ENCODE measurements around the gene TMPRSS13. TPM values are rescaled to one million over a fixed set of nuclear protein-coding genes. Genes with fewer than 3 reads are reported as not detected.
"Not testable (repeated sequence)": the region's sequence is repeated elsewhere in the genome, so short reads cannot be mapped to it uniquely, and the experiment has no call there.

The TMPRSS13 gene
- total and polyA plus RNA-seq, 2 experiments from 2014 or later, result not detected

DNA sequence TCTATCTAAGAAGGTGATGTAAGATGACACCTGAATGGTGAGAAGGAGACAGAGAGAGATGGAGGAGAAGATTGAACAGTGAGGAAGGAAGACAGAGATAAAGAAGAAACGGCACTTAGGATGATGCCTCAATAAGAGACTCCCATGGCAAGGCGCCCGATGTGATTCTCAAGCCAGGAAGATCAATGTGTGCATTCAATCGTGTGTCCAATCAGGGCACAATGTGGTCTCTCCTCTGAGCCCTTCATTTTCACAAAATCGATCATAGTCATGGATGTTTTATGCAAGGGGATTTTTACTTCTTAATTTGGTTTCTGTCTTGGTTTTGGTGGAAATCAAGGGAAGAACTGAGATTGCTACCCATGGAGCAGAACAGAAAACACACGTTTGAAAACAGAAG, 19.9 kb upstream of the TMPRSS13 start:
- Histone ChIP-seq H3K79me2 (ENCODE audit: insufficient read depth) (no peaks in the 10 kb centered on the region), H3K4me1 (ENCODE audit: insufficient read depth) (no peaks in the 10 kb centered on the region), H3K4me2 (ENCODE audit: unreplicated experiment) (no peak overlapping the region), H3K27ac (no peak overlapping the region), H3K27me3 (replicated peaks; ENCODE audit: insufficient read depth) (peaks cover 21% of the 10 kb centered on the region), H3K4me3 (no peak overlapping the region), H3K9me3 (ENCODE audit: low read depth) (no peaks in the 10 kb centered on the region), H2AFZ (no peak overlapping the region), H3K9ac (no peak overlapping the region), H3F3A (ENCODE audit: insufficient read depth) (no peaks in the 10 kb centered on the region), H3K36me3 (ENCODE audit: low read depth) (no peaks in the 10 kb centered on the region), H4K20me1 (ENCODE audit: insufficient read depth) (no peaks in the 10 kb centered on the region), H3K9me2 (ENCODE audit: insufficient read depth) (no peaks in the 10 kb centered on the region)
- TF ChIP-seq EZH2 (IDR thresholded peaks at IDR 0.05; ENCODE audit: insufficient read depth, poor library complexity, severe bottlenecking) (no peak), EZH2phosphoT487 (IDR thresholded peaks at IDR 0.05; ENCODE audit: insufficient read depth, low read depth) (no peak)
- 40 to 45% methylated on average over 6 of the region's 6 CpGs for WGBS, 2 experiments (ENCODE audit: low coverage in 1 of 2, low lambda C conversion rate in 2 of 2, missing lambda C conversion rate in 2 of 2)
- no peak for DNase-seq
- in situ Hi-C loops (cut with MboI), result no loop called here

DNA sequence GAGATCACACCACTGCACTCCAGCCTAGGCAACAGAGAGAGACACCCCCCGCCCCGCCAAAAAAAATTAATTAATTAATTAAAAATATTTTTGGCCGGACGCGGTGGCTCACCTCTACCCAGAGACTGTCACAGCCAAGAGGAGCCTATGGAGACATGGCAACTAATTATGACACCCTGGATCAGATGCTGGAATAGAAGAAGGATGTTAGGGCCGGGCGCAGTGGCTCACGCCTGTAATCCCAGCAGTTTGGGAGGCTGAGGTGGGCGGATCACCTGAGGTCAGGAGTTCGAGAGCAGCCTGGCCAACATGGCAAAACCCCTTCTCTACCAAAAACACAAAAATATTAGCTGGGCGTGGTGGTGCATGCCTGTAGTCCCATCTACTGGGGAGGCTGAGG, 19.3 kb upstream of the TMPRSS13 start:
- H3K4me2 ChIP-seq (ENCODE audit: unreplicated experiment); in situ Hi-C loops (cut with MboI); H3K79me2 ChIP-seq (ENCODE audit: insufficient read depth); H3K4me1 ChIP-seq (ENCODE audit: insufficient read depth); DNase-seq; H3K9me3 ChIP-seq (ENCODE audit: low read depth); H3K4me3 ChIP-seq; H3K27ac ChIP-seq; H3K36me3 ChIP-seq (ENCODE audit: low read depth); H3F3A ChIP-seq (ENCODE audit: insufficient read depth); H2AFZ ChIP-seq; H3K9ac ChIP-seq; H3K9me2 ChIP-seq (ENCODE audit: insufficient read depth); H4K20me1 ChIP-seq (ENCODE audit: insufficient read depth): not testable (repeated sequence)
- WGBS, 2 experiments (ENCODE audit: low coverage in 1 of 2, low lambda C conversion rate in 2 of 2, missing lambda C conversion rate in 2 of 2), result 48 to 56% methylated on average over 11 of the region's 11 CpGs
- H3K27me3 ChIP-seq (replicated peaks; ENCODE audit: insufficient read depth), result peaks cover 27% of the 10 kb centered on the region

DNA sequence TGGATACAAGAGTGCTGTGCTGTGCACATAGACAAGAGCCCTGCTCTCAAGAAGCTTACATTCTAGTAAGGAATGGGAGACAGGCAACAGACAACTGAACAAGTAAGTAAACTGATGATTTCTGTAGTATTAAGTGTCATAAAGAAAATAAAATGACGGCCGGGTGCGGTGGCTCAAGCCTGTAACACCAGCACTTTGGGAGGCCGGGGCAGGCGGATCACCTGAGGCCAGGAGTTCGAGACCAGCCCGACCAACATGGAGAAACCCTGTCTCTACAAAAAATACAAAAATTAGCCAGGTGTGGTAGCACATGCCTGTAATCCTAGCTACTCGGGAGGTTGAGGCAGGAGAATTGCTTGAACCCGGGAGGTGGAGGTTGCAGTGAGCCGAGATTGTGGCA, 18.5 kb upstream of the TMPRSS13 start:
- WGBS, 2 experiments (ENCODE audit: low coverage in 1 of 2, low lambda C conversion rate in 2 of 2, missing lambda C conversion rate in 2 of 2), result 49 to 50% methylated on average over 8 to 10 of the region's 10 CpGs
- DNase-seq; H3K79me2 ChIP-seq (ENCODE audit: insufficient read depth); H3K4me2 ChIP-seq (ENCODE audit: unreplicated experiment); H2AFZ ChIP-seq; H3K36me3 ChIP-seq (ENCODE audit: low read depth); H3K9me2 ChIP-seq (ENCODE audit: insufficient read depth); H3K27ac ChIP-seq; H3K4me1 ChIP-seq (ENCODE audit: insufficient read depth); H3K9me3 ChIP-seq (ENCODE audit: low read depth); H4K20me1 ChIP-seq (ENCODE audit: insufficient read depth); H3F3A ChIP-seq (ENCODE audit: insufficient read depth); in situ Hi-C loops (cut with MboI); H3K9ac ChIP-seq; H3K4me3 ChIP-seq: not testable (repeated sequence)
- peaks cover 32% of the 10 kb centered on the region for H3K27me3 ChIP-seq (replicated peaks; ENCODE audit: insufficient read depth)

DNA sequence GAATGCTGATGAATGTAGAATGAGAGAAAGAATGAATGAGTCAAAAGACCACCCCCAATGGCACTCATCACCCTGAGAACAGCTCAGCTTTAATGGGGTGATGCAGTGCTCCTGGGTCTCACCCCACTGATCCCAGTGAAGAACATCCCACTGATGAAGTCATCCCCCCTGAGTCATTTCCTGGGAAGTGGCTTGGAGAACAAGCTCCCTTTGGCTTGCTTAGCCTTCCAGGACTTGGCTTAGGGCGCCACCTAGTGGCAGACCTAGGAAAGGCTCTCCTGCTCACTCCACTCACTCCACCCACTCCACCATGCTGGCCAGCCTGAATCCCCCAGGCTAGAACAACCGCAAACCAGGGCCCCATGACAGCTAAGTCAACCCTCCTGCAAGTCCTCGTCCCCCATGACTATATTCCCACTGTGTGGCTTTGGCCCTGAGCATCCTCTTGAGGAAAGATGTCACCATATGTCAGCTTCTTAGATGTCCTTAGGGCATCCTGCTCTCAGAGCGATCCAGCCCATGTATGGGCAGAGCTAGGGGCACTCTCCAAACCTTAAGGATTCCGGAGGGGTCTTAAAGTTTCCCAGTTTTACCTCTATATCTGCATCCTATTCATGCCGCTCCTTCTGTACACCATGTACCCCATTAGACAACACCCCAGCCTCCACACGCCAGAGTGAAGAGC, 17.8 kb upstream of the TMPRSS13 start:
- no peak overlapping the region for H3K27ac ChIP-seq
- H3F3A ChIP-seq (ENCODE audit: insufficient read depth), result no peaks in the 10 kb centered on the region
- H3K4me3 ChIP-seq, result no peak overlapping the region
- H3K4me2 ChIP-seq (ENCODE audit: unreplicated experiment), result no peak overlapping the region
- in situ Hi-C loops (cut with MboI), result no loop called here
- H3K79me2 ChIP-seq (ENCODE audit: insufficient read depth), result no peaks in the 10 kb centered on the region
- H3K4me1 ChIP-seq (ENCODE audit: insufficient read depth), result no peaks in the 10 kb centered on the region
- H3K9me2 ChIP-seq (ENCODE audit: insufficient read depth), result no peaks in the 10 kb centered on the region
- H3K9me3 ChIP-seq (ENCODE audit: low read depth), result no peaks in the 10 kb centered on the region
- no peaks in the 10 kb centered on the region for H4K20me1 ChIP-seq (ENCODE audit: insufficient read depth)
- H3K9ac ChIP-seq, result no peak overlapping the region
- no peaks in the 10 kb centered on the region for H3K36me3 ChIP-seq (ENCODE audit: low read depth)
- peak; percentile 93 for DNase-seq
- peaks cover 34% of the 10 kb centered on the region for H3K27me3 ChIP-seq (replicated peaks; ENCODE audit: insufficient read depth)
- no peak overlapping the region for H2AFZ ChIP-seq
- 35% methylated on average over 7 of the region's 7 CpGs for WGBS, 2 experiments (ENCODE audit: low coverage in 1 of 2, low lambda C conversion rate in 2 of 2, missing lambda C conversion rate in 2 of 2)
- TF ChIP-seq EZH2 (IDR thresholded peaks at IDR 0.05; ENCODE audit: insufficient read depth, poor library complexity, severe bottlenecking) (no peak), EZH2phosphoT487 (IDR thresholded peaks at IDR 0.05; ENCODE audit: insufficient read depth, low read depth) (no peak)
